Activated gamma-delta T cell treated with anti-CD3 and anti-CD28 coated beads, Interleukin-2, amount 50 U/mL, for 16 hours (primary cell): ENCODE results near the gene CERK.

ENCODE experiments used
- DNase-seq: peaks from one replicate; pipeline ENCODE4 v3.0.0-alpha.2; 2020; ENCODE audit warnings: low read depth

Gene CERK

GRCh38 chr22:46764779-46765485 is 26.9 kb upstream of the CERK start:
- DNase-seq = no peak

DNA sequence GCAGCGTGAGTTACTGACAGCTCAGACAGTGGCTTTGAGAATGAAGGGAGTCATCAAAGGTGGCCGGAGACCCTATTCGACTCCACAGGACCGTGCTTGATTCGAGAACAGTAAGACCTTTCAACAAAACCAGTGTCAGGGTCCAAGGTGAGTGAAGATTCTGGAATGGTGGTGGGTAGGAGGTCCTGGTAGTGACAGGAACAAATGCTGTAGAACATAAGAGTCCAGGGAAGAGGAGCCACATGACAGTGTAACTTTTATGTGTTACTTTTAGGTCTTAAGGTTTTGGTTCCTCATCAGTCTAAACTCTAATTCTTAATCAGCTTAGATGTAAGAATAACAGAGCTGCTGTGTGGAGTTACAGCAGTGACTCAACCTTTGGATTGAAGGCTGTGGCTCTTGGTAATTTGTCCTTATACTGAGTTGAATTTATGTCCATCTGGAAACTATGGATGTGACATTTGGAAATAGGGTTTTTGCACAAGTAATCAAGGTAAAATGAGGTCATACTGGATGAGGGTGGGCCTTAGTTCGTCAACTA is 26.2 kb upstream of the CERK start:
- no peak for DNase-seq

DNA sequence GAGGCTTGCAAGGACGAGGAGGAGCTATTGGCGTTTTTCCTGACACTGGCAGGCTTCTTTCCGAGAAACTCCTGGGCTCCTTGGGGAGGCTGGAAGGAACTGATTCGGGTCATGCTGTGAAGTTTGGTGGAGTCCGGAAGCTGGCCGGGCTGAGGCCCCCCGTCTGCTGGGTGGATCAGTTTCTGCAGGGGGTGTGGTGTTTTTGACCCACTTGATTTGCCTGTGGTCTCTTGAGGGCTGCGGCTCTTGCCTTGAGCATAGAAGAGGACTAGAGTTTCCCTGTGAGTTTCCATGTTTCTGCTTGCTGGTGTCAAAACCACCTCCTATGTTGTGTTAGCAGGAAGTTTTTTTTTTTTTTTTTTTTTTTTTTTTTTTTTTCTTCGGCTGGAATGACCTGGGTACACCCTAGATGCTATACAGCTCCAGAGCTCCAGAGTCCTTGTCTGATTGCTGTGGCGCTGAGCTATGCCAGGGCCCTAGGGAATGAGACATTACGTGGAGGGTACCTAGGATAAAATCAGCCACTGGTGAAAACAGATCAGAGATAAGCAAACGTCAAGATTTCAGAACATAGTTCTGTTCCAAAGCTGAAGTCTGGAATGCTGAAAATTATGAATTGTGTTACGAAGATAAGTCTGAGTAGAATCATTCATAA is 25.1 kb upstream of the CERK start:
- no peak for DNase-seq

GRCh38 chr22:46762238-46763050 is 24.4 kb upstream of the CERK start, which contains the start of gene TBC1D22A:
Gene TBC1D22A (plus strand): TSS chr22:46762650. CDS start chr22:46762787, 137 bp downstream.
- DNase-seq = peak; percentile 92

DNA sequence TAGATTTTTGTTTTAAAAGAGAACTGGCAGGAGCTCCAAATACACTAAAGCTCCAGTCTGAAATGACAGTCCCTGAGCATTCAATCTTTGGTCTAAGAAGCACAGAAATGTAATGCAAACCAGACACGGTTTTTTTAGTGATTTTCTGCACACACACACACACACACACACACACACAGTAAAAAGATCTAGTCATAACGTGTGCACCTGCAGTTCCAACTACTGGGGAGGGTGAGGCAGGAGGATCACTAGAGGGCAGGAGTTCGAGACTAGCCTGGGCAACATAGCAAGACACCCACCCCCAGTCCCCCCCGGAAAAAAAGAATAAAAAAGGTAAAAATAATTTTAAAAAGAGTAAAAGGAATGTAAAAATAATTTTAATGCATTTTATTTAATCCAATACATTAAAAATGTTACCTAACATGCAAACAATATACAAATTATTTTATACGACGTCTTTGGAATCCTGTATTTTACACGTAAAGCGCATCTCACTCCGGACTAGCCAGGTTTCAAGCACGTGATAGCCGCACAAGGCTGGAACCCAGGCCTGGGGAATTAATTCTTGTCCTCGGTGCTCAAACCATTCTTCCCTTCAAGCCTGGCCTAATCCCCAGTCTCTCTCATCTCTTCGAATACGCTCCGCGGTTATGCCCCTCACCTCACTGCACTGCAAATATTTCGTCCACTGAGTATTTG is 23.6 kb upstream of the CERK start:
- DNase-seq = no peak

GRCh38 chr22:46761017-46761416 is 23.0 kb upstream of the CERK start:
- no peak for DNase-seq

DNA sequence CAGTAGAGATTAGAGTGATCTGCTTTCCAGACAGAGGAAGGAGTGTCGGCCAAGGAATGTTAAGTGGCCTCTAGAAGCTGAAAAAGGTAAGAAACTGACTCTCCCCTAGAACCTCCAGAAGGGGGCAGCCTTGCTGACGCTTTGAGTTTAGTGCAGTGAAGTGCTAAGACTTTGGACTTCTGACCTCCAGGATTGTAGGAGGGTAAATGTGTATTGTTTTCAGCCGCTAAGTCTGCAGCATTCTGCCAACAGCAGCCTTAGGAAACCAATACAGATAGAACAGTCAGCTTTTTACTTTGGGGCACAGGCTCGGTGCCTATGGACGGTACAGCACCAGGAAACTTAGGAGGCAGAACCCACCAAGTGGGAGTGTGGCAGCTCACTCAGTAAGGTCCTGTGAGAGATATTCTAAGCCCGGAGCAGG is 20.8 kb upstream of the CERK start:
- DNase-seq = no peak

- DNase-seq = no peak
Measured at GRCh38 chr22:46758121-46758520, 20.1 kb upstream of the CERK start.

- DNase-seq = no peak
Measured at GRCh38 chr22:46757104-46757503, 19.1 kb upstream of the CERK start.

- DNase-seq = no peak
Measured at GRCh38 chr22:46756097-46756496, 18.0 kb upstream of the CERK start.

DNA sequence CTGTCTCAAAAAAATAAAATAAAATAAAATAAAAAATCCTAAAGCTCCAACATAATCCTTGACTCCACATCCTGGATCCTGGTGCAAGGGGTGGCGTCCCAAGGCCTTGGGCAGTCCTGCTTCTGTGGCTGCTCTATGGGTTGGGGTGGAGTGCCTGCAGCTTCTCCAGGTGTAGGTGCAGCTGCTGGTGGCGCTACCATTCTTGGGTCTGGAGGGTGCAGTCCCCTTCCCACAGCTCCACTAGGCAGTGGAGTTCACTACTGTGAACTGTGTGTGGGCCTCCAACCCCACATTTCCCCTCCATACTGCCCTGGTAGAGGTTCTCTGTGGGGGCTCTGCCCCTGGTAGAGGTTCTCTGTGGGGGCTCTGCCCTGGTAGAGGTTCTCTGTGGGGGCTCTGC is 17.5 kb upstream of the CERK start:
- no peak for DNase-seq

- no peak for DNase-seq
Measured at GRCh38 chr22:46754826-46755225, 16.8 kb upstream of the CERK start.

DNA sequence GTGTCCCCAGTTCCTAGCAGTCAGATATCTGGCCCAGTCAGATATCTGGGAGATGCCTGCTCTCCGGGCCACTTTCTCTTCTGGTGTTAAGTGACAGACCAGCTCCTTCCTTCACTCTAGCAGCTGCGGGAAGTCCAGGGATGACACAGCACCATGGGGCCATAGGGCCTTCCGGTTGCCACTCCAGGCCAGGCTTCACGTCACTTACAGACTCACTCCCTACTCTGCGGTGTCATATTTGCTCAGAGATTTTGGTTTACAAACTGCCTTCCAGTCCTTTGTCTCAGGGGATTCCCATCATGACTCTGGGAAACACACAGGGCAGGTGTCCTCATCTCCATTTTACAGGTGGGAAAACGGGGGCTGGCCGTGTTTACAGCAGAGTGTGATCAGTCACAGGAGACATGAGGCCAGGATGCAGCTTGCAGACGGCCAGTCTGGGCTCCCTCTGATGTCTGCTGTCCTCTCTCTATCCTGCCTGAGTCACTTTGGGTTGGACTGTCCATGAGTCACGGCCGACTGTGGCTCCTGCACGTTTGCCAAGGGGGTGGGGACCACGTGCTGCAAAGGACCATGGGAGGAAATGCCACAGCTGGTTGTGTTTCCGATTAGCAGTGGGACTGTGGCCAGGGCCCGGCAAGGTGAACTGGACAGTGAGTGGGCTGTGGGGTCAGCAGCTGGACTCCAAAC is 16.2 kb upstream of the CERK start:
- DNase-seq = no peak

DNA sequence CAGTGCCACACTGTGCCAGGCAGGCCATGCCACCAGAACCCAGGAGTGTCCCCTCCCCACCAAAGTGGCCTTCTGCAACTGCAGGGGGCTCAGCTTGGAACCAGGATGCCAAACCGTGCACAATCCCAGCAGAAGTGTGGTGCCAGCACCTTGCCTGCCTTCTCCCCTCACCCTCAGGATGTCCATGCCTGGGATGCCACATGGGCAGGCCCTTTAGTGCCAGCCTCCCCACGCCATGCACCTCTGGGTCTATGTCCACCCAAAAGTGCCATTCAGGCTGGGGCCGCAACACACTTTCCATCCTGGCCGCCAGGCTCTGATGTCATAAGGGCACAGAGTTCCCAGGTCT is 15.7 kb upstream of the CERK start:
- DNase-seq = no peak

- DNase-seq = no peak
Measured at GRCh38 chr22:46753360-46753759, 15.3 kb upstream of the CERK start.

DNA sequence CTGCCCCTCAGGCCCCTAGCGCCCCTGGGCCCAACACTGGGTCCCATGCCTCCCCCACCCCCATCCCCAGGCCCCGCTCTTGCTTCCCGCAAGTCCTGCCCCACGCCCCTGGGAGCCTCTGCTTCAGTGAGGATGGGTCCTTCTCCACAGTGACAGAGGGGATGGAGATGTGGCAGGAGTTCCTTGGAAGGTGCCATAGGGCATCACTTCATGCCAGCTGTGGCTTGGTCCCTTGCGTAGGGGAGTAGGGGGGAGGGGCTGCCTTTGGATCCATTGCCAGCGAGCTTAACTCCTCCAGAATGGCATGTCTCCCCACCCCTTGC is 14.9 kb upstream of the CERK start:
- no peak for DNase-seq

GRCh38 chr22:46752286-46752987 is 14.4 kb upstream of the CERK start:
- DNase-seq = no peak

GRCh38 chr22:46750863-46751443 is 12.9 kb upstream of the CERK start:
- no peak for DNase-seq

DNA sequence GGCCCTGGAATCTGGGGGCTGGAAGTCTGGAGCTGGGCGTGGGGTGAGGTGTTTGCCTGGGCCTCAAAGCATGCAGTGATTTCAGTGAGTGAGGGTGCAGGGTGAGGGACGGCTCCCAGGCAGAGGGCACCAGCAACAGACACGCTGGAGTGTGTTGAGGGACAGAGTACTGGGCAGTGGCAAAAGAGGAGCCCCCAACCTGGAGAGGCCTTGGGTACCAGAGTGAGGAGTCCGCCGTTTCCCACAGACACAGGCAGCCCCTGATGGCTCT is 12.4 kb upstream of the CERK start:
- DNase-seq = no peak

- DNase-seq = no peak
Measured at GRCh38 chr22:46749682-46750529, 11.9 kb upstream of the CERK start.
